Hematopoietic multipotent progenitor cell treated with erythropoietin and hydrocortisone succinate and interleukin-3 and kit ligand, for 15 days (in vitro differentiated cells): ENCODE data around the gene ARHGAP10.
A peak's percentile ranks its signal among the peaks of the same experiment; 100 is the strongest.

Source experiments
- DNase-seq: peaks from one replicate; pipeline ENCODE4 v3.0.0-alpha.2; 2015; ENCODE audit warnings: low spot score

ARHGAP10 gene

GRCh38 chr4:147955827-147956558, 224.1 kb downstream of the ARHGAP10 start:
- no peak for DNase-seq

- DNase-seq = no peak
Measured at GRCh38 chr4:147957446-147957845, 225.6 kb downstream of the ARHGAP10 start.

- DNase-seq = no peak
Measured at GRCh38 chr4:147958057-147958456, 226.2 kb downstream of the ARHGAP10 start.

- DNase-seq = no peak
Measured at GRCh38 chr4:147958489-147959065, 226.7 kb downstream of the ARHGAP10 start.

GRCh38 chr4:147960971-147961370, 229.1 kb downstream of the ARHGAP10 start:
- no peak for DNase-seq

- no peak for DNase-seq
Measured at GRCh38 chr4:147963839-147964238, 232.0 kb downstream of the ARHGAP10 start.

GRCh38 chr4:147964266-147964880, 232.5 kb downstream of the ARHGAP10 start:
- DNase-seq = no peak

- DNase-seq = no peak
Measured at GRCh38 chr4:147965056-147965455, 233.2 kb downstream of the ARHGAP10 start.

- DNase-seq = no peak
Measured at GRCh38 chr4:147965873-147966272, 234.0 kb downstream of the ARHGAP10 start.

GRCh38 chr4:147968641-147969040, 236.8 kb downstream of the ARHGAP10 start:
- no peak for DNase-seq

- no peak for DNase-seq
Measured at GRCh38 chr4:147969573-147970385, 237.9 kb downstream of the ARHGAP10 start.

- no peak for DNase-seq
Measured at GRCh38 chr4:147971116-147971515, 239.2 kb downstream of the ARHGAP10 start.

- DNase-seq = no peak
Measured at GRCh38 chr4:147975325-147975724, 243.4 kb downstream of the ARHGAP10 start.

- DNase-seq = no peak
Measured at GRCh38 chr4:147975933-147976928, 244.3 kb downstream of the ARHGAP10 start.

GRCh38 chr4:147980586-147980985, 248.7 kb downstream of the ARHGAP10 start:
- DNase-seq = no peak

- DNase-seq = no peak
Measured at GRCh38 chr4:147981305-147981704, 249.4 kb downstream of the ARHGAP10 start.

GRCh38 chr4:147984065-147984777, 252.3 kb downstream of the ARHGAP10 start:
- peak; percentile 12 for DNase-seq

- no peak for DNase-seq
Measured at GRCh38 chr4:147984778-147985138, 252.9 kb downstream of the ARHGAP10 start.

GRCh38 chr4:147985376-147985775, 253.5 kb downstream of the ARHGAP10 start:
- DNase-seq = no peak

- no peak for DNase-seq
Measured at GRCh38 chr4:147987252-147987651, 255.4 kb downstream of the ARHGAP10 start.
